Vagina (tissue), 2 donors: Measurements from ENCODE around the gene TTI1. TPM values are rescaled to one million over a fixed set of nuclear protein-coding genes. Genes with fewer than 3 reads are reported as not detected.

Experiments used
- DNase-seq, 2 donors: peaks; one replicate each; pipeline ENCODE4 v3.0.0-alpha.2; 2017; ENCODE audit errors: extremely low spot score in 2 of 2
- H3K27ac ChIP-seq: fragments of 200-600 bp; sonication (generic); one replicate; pipeline ENCODE4 v1.5.1; 2019
- H3K27me3 ChIP-seq: fragments of 200-600 bp; sonication (generic); one replicate; pipeline ENCODE4 v1.5.1; 2019
- H3K36me3 ChIP-seq, 2 donors: fragments of 200-600 bp; sonication (generic); one replicate each; pipeline ENCODE4 v1.5.1; 2017 to 2019
- H3K4me1 ChIP-seq: fragments of 200-600 bp; sonication (generic); one replicate; pipeline ENCODE4 v1.5.1; 2019
- H3K4me3 ChIP-seq, 2 donors: fragments of 200-600 bp; sonication (generic); 1 replicate in 1 of 2; 2 replicates in 1 of 2; pipeline ENCODE4 v1.5.1; 2016 to 2019
- H3K9me3 ChIP-seq: fragments of 200-600 bp; sonication (generic); one replicate; pipeline ENCODE4 v1.5.1; 2019
- CTCF ChIP-seq, 3 experiments: fragments of 450-650 bp in 2 of 3; fragments of 200-600 bp in 1 of 3; sonication (generic) in 1 of 3; IDR thresholded peaks; one replicate each; pipeline ENCODE4 v1.5.1; 2017 to 2019; ENCODE audit warnings: antibody characterized with exemption in 3 of 3, mild to moderate bottlenecking in 2 of 3, moderate library complexity in 2 of 3
- POLR2A ChIP-seq, 2 donors: fragments of 450-650 bp; IDR thresholded peaks; one replicate each; pipeline ENCODE4 v1.6.1; 2017; ENCODE audit warnings: antibody characterized with exemption in 2 of 2, mild to moderate bottlenecking in 2 of 2, moderate library complexity in 2 of 2
- POLR2AphosphoS5 ChIP-seq, 2 donors: sonication (generic); formaldehyde crosslinking; IDR thresholded peaks; one replicate each; pipeline ENCODE4 v1.9.0; 2017; ENCODE audit warnings: antibody characterized with exemption in 2 of 2, mild to moderate bottlenecking in 2 of 2, low read depth in 1 of 2; ENCODE audit not compliant: insufficient read depth in 1 of 2
- intact Hi-C: fragments of 100-400 bp; cut with DNase I; formaldehyde crosslinking; loops from one replicate; pipeline ENCODE4 v1.15.1; 2023
- total RNA-seq: library from RNA; depleted of rRNA; stranded (reverse); fragments of >200 nt; gene quantifications from one replicate; pipeline ENCODE4 v1.2.3, GENCODE V29; 2016

TTI1 gene
- total RNA-seq, 1 donor from 2014 or later = 13.5 TPM

- DNase-seq = no peak
- peaks cover 18% of the 10 kb centered on the region for H3K4me1 ChIP-seq
- H3K36me3 ChIP-seq = peaks cover 0 to 60% of the 10 kb centered on the region in 2 donors
- no peak for TF ChIP-seq POLR2AphosphoS5 (IDR thresholded peaks at IDR 0.05; ENCODE audit: insufficient read depth in 1 of 2, low read depth in 1 of 2)
- TF ChIP-seq POLR2A (IDR thresholded peaks at IDR 0.05) = no peak
- no peak for TF ChIP-seq CTCF (IDR thresholded peaks at IDR 0.05)
- no peaks in the 10 kb centered on the region for H3K27me3 ChIP-seq
- intact Hi-C loops = loop anchor here (10.0 kb wide), 1 partner anchor 431 kb away; no protein-coding TSS in a partner anchor
- no peak overlapping the region for H3K4me3 ChIP-seq
- H3K9me3 ChIP-seq = no peaks in the 10 kb centered on the region
- no peak overlapping the region for H3K27ac ChIP-seq
These were observed 37.2 kb downstream of the TTI1 start for GRCh38 chr20:37995856-37996605.

- Histone ChIP-seq H3K27me3 (no peaks in the 10 kb centered on the region), H3K36me3 (peaks cover 0 to 46% of the 10 kb centered on the region in 2 donors), H3K27ac (no peak overlapping the region), H3K4me3 (no peak overlapping the region), H3K4me1 (peaks cover 18% of the 10 kb centered on the region), H3K9me3 (no peaks in the 10 kb centered on the region)
- intact Hi-C loops = loop anchor here (10.0 kb wide), 1 partner anchor 430 kb away; no protein-coding TSS in a partner anchor
- TF ChIP-seq POLR2AphosphoS5 (IDR thresholded peaks at IDR 0.05; ENCODE audit: insufficient read depth in 1 of 2, low read depth in 1 of 2) = no peak
- TF ChIP-seq POLR2A (IDR thresholded peaks at IDR 0.05) = no peak
- TF ChIP-seq CTCF (IDR thresholded peaks at IDR 0.05) = no peak
- no peak for DNase-seq
These were observed 38.7 kb downstream of the TTI1 start for GRCh38 chr20:37994512-37994911.

GRCh38 chr20:37992802-37993409 lies 40.4 kb downstream of the TTI1 start:
- Histone ChIP-seq H3K36me3 (peaks cover 0 to 35% of the 10 kb centered on the region in 2 donors), H3K4me3 (no peak overlapping the region), H3K9me3 (no peaks in the 10 kb centered on the region), H3K27ac (no peak overlapping the region), H3K27me3 (no peaks in the 10 kb centered on the region), H3K4me1 (peaks cover 19% of the 10 kb centered on the region)
- no peak for DNase-seq
- TF ChIP-seq POLR2AphosphoS5 (IDR thresholded peaks at IDR 0.05; ENCODE audit: insufficient read depth in 1 of 2, low read depth in 1 of 2) (no peak), POLR2A (IDR thresholded peaks at IDR 0.05) (no peak), CTCF (IDR thresholded peaks at IDR 0.05) (peak in 1 of 3 experiments; percentile 43)
- intact Hi-C loops = loop anchor here (10.0 kb wide), 1 partner anchor 428 kb away; no protein-coding TSS in a partner anchor

- no peak overlapping the region for H3K4me3 ChIP-seq
- peaks cover 29% of the 10 kb centered on the region for H3K4me1 ChIP-seq
- H3K9me3 ChIP-seq = no peaks in the 10 kb centered on the region
- DNase-seq = no peak
- intact Hi-C loops = loop anchor here (10.0 kb wide), 1 partner anchor 427 kb away; no protein-coding TSS in a partner anchor
- peaks cover 0 to 26% of the 10 kb centered on the region in 2 donors for H3K36me3 ChIP-seq
- H3K27me3 ChIP-seq = no peaks in the 10 kb centered on the region
- TF ChIP-seq POLR2AphosphoS5 (IDR thresholded peaks at IDR 0.05; ENCODE audit: insufficient read depth in 1 of 2, low read depth in 1 of 2) (no peak), CTCF (IDR thresholded peaks at IDR 0.05) (no peak), POLR2A (IDR thresholded peaks at IDR 0.05) (no peak)
- no peak overlapping the region for H3K27ac ChIP-seq
These were observed 41.3 kb downstream of the TTI1 start for GRCh38 chr20:37991908-37992307.
